Activated CD4-positive, alpha-beta T cell treated with anti-CD3 and anti-CD28 coated beads, Interleukin-10, Interleukin-2, amounts not matched to agents 100 ng/mL and 50 ng/mL, durations not matched to agents 16 hours and 8 hours (primary cell): ENCODE results near the gene AXIN2.

Experiments used
- DNase-seq: peaks from one replicate; pipeline ENCODE4 v3.0.0-alpha.2; 2020

The AXIN2 gene

DNA sequence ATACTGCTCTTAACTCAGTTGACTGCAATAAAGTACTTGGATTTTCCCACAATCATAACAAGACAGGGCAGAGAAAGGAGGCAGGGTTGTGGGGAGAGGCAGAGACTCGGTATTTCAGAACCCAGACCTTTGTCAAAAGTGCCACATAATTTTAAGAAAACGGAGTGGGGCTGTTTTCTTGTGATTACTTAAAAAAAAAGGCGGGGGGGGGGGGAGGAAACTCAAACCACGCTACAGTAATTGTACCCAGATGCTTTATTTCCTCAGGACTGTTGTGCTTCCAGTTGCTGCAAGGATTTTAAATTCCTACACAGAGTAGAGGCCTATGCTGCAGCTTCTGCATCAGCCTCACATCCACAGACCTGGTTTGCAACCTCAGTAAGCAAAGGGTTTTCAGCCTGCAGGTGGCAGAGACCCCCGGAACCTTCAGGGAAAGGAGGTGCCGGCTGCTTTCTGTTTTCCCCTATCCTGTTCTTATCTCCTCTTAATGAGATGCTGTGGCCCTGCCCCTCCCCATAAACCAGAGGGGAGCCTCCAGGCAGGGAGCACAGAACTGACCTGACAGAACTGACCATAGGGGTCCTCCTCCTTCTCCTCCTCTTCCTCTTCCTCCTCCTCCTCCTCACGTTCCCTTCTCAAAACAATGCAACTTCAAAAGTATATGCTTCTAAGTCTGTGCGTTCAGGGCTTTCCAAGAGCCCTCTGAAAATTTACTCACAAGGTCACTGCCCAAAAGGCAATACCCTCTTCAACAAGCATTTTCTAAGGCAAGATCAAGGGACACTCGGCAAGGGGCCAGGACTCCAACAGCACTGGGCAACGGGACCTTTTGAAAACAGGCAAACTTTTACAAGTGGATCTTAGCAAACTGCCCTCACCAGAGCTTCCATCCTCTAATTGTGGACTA is 7.5 kb downstream of the AXIN2 start:
- peak; percentile 61 for DNase-seq

GRCh38 chr17:65553009-65553645 is 8.3 kb downstream of the AXIN2 start:
- DNase-seq = peak; percentile 60

- DNase-seq = no peak
Observed at GRCh38 chr17:65552214-65552613, 9.2 kb downstream of the AXIN2 start.

DNA sequence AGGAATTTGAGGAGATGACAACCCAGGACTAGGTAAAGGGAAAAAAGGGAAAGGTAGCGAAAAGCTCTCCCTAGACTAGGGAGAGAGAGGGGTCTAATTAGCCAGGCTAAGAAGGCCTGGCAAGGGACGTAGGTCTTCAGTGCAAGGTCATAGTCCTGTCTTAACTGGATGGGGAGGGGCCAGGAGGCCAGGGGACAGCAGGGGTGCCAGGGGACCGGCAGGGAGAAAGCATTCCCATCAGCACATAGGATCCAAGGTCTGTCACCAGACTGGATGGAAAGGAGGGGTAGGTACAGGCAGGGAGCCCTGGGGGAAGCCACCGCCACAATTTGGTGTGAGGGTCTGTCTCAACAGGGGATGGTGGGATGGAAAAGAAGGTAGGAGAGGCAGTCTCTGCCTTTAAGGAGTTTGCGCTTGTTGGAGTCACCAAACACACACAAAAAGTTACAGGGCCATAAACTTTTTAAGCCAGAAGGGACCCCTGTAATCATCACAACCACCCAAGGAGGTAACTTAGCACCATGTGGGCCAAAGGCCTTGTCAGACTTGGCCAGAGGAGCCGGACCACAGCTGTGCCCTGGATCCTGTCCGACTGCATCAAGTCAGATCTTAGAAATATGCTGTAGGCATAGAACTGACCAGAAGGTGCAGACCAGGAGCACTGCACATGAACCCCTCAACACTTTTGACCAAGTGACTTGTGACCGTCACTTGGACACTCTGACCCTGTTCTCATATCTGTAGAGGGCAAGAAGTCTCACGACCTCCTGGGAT is 10.0 kb downstream of the AXIN2 start:
- no peak for DNase-seq

DNA sequence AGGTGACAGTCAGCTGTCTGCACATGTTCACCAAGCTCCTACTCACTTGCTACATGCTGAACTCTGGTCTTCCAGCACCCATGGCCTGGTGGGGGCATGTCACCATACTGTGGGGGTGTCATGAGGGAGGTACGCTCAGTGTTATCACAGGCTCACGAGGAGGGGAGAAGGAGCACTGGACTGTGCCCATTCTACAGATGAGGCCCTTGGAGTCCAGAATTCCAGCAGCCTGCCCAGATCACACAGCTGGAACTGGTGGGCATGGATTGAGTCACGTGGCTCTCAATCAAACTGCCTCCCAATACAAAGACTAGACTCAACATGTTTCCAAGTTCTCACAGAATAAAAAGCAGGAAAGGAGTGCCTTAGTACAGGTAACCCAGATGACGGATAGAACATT is 10.7 kb downstream of the AXIN2 start:
- no peak for DNase-seq

GRCh38 chr17:65550075-65550662 is 11.3 kb downstream of the AXIN2 start:
- no peak for DNase-seq

- no peak for DNase-seq
Observed at GRCh38 chr17:65548269-65548969, 13.0 kb downstream of the AXIN2 start.

DNA sequence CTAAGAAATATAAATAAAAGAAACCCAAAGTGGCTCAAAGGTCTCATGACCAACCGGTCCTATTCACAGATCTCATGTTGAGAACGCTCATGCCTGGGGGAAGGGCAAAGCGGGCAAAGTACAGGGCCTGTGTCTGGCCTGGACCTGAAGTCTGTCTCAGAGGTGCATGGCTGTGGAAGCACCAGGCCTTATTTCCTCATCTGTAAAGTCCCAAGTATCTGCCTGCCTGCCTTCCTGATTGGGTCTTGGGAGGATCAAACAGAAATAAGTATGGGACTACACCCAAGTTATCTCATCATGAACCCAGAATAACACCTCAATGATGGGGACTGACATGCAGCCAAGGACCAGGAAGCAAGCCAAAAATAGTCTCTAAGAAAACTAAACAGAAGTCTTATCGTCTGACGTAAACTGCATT is 14.2 kb downstream of the AXIN2 start:
- no peak for DNase-seq

- no peak for DNase-seq
Observed at GRCh38 chr17:65546579-65546978, 14.9 kb downstream of the AXIN2 start.

GRCh38 chr17:65545705-65546523 is 15.5 kb downstream of the AXIN2 start:
- no peak for DNase-seq

DNA sequence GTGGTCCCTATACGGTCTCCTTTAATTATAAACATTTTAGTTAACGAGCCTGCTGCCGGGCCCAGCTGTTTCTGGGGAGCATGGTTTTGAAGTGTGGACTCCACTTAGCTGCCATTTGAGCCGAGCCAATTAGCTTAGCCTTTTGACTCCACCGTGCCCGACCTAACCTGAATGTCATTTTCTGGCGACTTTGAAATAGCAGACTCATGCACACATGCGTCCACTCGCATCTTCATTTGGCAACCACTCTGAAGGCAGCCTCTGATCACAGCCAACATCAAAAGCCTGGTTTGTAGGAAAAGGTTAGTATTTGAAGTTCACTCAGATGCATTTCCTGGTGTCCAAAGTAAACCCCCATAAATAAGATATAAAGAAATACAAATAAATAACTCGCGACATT is 16.8 kb downstream of the AXIN2 start:
- no peak for DNase-seq

- DNase-seq = no peak
Observed at GRCh38 chr17:65542610-65543009, 18.8 kb downstream of the AXIN2 start.

DNA sequence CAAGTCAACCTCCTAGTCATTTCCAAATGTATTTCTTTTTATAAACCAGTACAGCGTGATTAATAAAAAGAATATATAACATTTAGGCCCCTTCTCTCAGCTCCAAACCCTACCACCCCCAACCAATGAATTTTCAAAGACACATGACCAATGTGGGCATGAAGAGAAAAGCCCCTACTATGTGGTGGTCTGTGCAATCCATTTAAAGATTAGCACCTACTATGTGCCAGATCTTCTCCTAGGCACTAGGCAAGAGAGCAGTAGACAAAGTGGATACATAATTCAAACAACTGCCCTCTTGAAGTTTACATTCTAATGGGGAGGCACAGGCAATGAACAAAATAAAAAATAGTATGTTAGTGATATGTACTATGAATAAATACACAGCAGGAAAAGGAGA is 19.4 kb downstream of the AXIN2 start:
- DNase-seq = no peak

GRCh38 chr17:65541453-65541852 is 20.0 kb downstream of the AXIN2 start:
- DNase-seq = no peak

DNA sequence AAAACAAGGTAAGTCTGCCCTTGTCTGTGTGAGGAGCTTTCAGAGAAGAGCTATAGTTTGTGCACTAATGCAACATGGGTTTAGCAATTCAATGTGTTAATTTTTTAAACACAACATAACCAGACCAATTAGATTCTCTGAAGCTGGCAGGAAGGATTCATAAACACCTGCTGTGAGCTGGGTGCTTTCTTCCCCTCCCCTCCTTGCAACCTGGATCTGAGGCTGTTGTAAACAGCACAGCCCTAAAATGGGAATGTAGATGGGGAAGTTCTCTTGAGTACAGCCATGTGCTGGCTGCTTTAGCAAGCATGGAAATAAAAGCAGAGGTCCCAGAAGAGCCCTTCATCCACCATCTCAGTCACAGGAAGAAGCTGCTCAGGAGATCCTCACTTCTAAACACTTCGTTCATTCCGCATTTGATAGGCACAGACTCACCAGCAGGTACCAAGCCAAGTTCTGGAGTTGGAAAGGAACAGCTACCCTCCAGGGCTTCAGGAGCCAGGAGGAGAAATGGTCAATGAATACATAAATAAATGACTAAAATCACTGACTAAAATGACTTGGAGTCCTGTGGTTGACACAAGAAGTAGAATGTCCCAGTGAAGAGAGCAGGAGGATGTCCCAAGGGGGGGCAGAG is 21.7 kb downstream of the AXIN2 start:
- no peak for DNase-seq

DNA sequence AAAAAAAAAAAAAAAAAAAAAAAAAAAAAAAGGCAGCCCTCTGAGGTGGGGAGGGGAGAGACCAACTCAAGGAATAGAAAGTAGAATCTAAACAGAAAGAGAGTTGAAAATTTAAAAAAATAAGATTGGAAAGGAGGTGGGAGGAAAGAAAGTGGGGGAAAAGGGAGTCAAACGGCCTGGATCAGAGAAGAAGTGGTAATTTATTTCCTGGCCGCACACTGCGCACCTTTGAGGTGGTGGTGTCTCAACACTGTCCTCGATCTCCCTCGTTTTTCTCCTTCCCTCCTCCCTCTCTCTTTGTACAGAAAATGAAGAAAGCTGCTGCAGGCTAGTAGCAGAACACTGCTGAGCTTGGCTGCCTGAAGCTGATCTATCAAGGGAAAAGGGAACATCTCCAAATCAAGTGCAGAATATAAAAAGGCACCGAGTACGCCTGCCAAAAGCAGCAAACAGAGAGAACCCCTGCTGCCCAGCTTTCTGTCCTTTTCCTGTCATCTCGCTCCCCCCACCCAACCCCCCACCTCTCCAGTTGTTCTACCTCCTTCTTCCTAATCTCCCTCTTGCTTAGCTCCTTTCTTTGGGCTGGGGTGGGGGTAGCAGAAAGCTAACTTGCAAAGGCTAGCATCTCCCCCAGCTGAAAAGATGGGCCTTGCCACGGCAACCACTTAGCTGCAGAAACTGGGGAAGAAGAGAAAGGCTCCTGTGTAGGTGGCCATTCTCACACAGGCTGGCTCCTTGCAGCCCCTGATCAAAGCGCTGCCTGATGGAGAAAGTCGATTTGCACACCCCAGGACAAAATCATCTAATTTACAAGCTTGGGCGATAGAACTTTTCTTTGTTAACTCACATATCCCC is 22.5 kb downstream of the AXIN2 start:
- DNase-seq = no peak

DNA sequence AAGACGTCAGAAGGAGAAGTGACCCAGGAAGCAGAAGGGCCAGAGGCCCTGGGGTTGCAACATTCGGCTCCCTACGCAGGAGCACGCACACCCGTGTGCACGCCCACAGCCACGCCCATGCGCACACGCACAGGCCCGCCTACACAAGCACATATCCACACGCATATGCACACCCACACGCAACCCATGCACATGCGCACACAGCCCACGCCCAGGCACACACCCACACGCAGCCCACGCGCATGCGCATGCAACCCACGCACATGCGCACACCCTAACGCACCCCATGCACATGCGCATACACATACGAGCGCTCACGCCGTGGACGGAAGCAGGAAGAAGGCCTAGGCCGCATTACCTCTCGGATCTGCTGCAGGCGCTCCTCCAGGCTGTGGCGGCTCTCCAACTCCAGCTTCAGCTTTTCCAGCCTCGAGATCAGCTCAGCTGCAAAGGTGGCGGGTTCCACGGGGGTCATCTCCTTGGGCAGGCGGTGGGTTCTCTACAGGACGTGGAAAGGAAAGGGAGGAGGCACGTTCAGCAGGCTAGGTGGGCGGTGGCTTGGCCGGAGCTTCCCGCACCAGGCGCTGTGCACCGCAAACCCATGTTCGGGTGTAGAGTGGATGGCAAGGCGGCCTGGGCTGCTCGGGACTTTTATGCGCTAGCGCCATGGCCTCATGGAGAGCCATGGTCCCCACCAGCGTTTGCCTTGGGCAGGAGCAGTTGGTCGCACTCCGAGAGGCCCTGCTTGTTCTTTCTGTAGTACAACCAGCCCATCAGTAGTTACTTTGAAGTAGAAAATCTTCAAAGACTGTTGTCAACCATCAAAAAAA is 23.4 kb downstream of the AXIN2 start:
- peak; percentile 61 for DNase-seq

DNA sequence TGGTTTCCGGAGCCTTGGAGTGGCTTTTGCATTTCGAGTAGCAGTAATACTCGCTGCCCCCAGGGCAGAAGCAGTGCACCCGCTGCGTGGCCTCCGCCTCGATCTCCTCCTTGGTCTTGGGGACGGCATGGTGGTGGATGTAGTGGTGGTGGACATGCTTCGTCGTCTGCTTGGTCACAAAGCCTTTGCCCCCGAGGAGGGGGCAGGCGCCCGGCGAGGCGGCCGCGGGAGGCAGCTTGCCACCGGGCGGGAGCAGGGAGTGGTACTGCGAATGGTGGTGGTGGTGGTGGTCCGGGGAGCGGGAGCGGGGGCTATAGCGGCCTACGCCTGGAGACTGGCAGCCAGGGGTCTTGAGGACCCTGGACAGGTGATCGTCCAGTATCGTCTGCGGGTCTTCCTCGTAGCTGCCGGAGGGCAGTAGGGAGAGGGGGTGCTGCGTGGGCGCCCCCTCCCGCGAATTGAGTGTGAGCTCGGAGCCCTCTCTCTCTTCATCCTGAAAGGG is 24.1 kb downstream of the AXIN2 start:
- no peak for DNase-seq
